ENCODE results near the gene ATP6V0D1. TPM values are rescaled to one million over a fixed set of nuclear protein-coding genes. Genes with fewer than 3 reads are reported as not detected.

Gene ATP6V0D1
- total and polyA plus RNA-seq, 2 experiments from 2014 or later = 20.6 to 68.7 TPM

DNA sequence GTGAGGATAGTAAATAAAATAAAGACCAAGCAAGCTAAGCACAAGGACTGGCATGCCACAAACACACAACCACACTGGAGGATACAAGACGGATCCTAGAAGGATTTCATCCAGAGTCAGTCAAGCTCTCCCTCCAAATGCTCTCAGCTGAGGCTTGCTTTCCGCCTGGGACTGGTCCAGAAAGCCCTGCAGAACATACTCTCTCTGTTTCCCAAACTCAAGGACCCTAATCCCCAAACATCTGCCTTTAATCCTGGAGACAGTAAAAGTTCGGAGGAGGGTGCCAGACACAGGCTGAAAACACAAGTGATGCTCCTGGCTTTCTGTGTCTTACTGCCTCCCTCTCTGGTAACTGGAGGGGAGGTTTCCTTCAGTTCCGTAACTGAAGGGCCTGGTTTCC, 55.4 kb downstream of the ATP6V0D1 start:
- no peaks in the 10 kb centered on the region for H4K20me1 ChIP-seq (replicated peaks; ENCODE audit: insufficient read depth)
- Mint-ChIP-seq H3K36me3 (ENCODE audit: low read depth) (peaks cover 7% of the 10 kb centered on the region; the same call in 2 of the 3 replicates), H3K4me3 (peak overlapping the region; percentile 58; the same call in 1 of the 3 replicates), H3K4me1 (peaks cover 74% of the 10 kb centered on the region), H3K27ac (no peak overlapping the region; the same call in 1 of the 2 replicates), H3K9me3 (no peaks in the 10 kb centered on the region; the same call in 2 of the 3 replicates), H3K27me3 (ENCODE audit: insufficient read depth, low read depth, poor library complexity) (peaks cover 44% of the 10 kb centered on the region)
- peak overlapping the region; percentile 97; the same call in 1 of the 2 replicates for H3K27ac ChIP-seq (ENCODE audit: low read depth)
- H3K79me2 ChIP-seq (replicated peaks; ENCODE audit: insufficient read depth) = no peaks in the 10 kb centered on the region
- H3K36me3 ChIP-seq (ENCODE audit: insufficient read depth) = no peaks in the 10 kb centered on the region
- H2AFZ ChIP-seq = no peak overlapping the region
- peaks cover 63% of the 10 kb centered on the region for H3K4me1 ChIP-seq (ENCODE audit: insufficient read depth)
- ATAC-seq (no peak), DNase-seq (ENCODE audit: low spot score) (no peak)
- peaks cover 13% of the 10 kb centered on the region; the same call in 1 of the 2 replicates for H3F3A ChIP-seq (replicated peaks; ENCODE audit: low read depth)
- 0 out of 2 replicates have a peak overlapping the region, but pooled peaks have one; percentile 42 for H3K4me3 ChIP-seq
- peaks cover 23% of the 10 kb centered on the region for H3K27me3 ChIP-seq (ENCODE audit: insufficient read depth)
- peak overlapping the region; percentile 76 for H3K4me2 ChIP-seq
- H3K9me2 ChIP-seq (ENCODE audit: insufficient read depth) = no peaks in the 10 kb centered on the region
- TF ChIP-seq POLR2AphosphoS5 (IDR thresholded peaks at IDR 0.05; ENCODE audit: low read depth) (no peak), ZNF114 (CRISPR knock-in tag; IDR thresholded peaks at IDR 0.05) (no peak), ZNF331 (CRISPR knock-in tag; IDR thresholded peaks at IDR 0.05; ENCODE audit: low read depth) (no peak), EZH2phosphoT487 (IDR thresholded peaks at IDR 0.05; ENCODE audit: unreplicated experiment) (no peak), NANOG (IDR thresholded peaks at IDR 0.05; ENCODE audit: borderline replicate concordance) (no peak), JUNB (IDR thresholded peaks at IDR 0.05; ENCODE audit: unreplicated experiment) (no peak), STAT1 (IDR thresholded peaks at IDR 0.05; ENCODE audit: unreplicated experiment) (no peak), ZNF462 (CRISPR knock-in tag; IDR thresholded peaks at IDR 0.05) (no peak), ETS1 (IDR thresholded peaks at IDR 0.05) (no peak), CREB1 (CRISPR knock-in tag; IDR thresholded peaks at IDR 0.05; ENCODE audit: low read depth) (no peak), EZH2 (IDR thresholded peaks at IDR 0.05; ENCODE audit: low read depth, unreplicated experiment) (no peak)
- TF ChIP-seq, protein P1, sequence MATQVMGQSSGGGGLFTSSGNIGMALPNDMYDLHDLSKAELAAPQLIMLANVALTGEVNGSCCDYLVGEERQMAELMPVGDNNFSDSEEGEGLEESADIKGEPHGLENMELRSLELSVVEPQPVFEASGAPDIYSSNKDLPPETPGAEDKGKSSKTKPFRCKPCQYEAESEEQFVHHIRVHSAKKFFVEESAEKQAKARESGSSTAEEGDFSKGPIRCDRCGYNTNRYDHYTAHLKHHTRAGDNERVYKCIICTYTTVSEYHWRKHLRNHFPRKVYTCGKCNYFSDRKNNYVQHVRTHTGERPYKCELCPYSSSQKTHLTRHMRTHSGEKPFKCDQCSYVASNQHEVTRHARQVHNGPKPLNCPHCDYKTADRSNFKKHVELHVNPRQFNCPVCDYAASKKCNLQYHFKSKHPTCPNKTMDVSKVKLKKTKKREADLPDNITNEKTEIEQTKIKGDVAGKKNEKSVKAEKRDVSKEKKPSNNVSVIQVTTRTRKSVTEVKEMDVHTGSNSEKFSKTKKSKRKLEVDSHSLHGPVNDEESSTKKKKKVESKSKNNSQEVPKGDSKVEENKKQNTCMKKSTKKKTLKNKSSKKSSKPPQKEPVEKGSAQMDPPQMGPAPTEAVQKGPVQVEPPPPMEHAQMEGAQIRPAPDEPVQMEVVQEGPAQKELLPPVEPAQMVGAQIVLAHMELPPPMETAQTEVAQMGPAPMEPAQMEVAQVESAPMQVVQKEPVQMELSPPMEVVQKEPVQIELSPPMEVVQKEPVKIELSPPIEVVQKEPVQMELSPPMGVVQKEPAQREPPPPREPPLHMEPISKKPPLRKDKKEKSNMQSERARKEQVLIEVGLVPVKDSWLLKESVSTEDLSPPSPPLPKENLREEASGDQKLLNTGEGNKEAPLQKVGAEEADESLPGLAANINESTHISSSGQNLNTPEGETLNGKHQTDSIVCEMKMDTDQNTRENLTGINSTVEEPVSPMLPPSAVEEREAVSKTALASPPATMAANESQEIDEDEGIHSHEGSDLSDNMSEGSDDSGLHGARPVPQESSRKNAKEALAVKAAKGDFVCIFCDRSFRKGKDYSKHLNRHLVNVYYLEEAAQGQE (IDR thresholded peaks at IDR 0.05; ENCODE audit: unreplicated experiment) = no peak
